Measurements from ENCODE around the gene PPP1R10. TPM values are rescaled to one million over a fixed set of nuclear protein-coding genes. Genes with fewer than 3 reads are reported as not detected.

PPP1R10 gene
- total and polyA plus RNA-seq, 2 of the 13 experiments (the other 11 are each of a cell fraction or from before 2014, with no cell fraction given): 26.3 to 38.4 TPM

- Histone ChIP-seq H2AFZ (ENCODE audit: low read length) (no peak overlapping the region), H3K4me1 (ENCODE audit: insufficient read depth, low read length) (peaks cover 44% of the 10 kb centered on the region), H3K9ac (ENCODE audit: insufficient read depth, low read depth, low read length) (no peak overlapping the region), H3K4me2 (ENCODE audit: low read depth, low read length) (no peak overlapping the region), H3K79me2 (ENCODE audit: insufficient read depth, low read length) (peaks cover 15% of the 10 kb centered on the region), H4K20me1 (ENCODE audit: insufficient read depth, low read length) (no peaks in the 10 kb centered on the region), H3K9me3 (ENCODE audit: low read length) (no peaks in the 10 kb centered on the region), H3K4me3 (replicated peaks in 1 of 3; ENCODE audit: insufficient read depth in 1 of 3, low read depth in 2 of 3, low read length in 3 of 3) (no peak overlapping the region), H3K27me3 (ENCODE audit: control insufficient read depth in 1 of 2, insufficient read depth in 2 of 2, low read length in 2 of 2) (no peaks in the 10 kb centered on the region; a peak in 1 of 5 replicates), H3K36me3 (replicated peaks in 1 of 2; ENCODE audit: control insufficient read depth in 1 of 2, insufficient read depth in 2 of 2, low read length in 2 of 2) (peaks cover 17 to 47% of the 10 kb centered on the region in 2 experiments), H3K27ac (ENCODE audit: extremely low read length, insufficient read depth, low read length) (no peak overlapping the region)
- no peak for FAIRE-seq
- in situ Hi-C loops (cut with HindIII; ENCODE audit: extremely low pct_ligation_motif_present, low pct_unique_long_range_greater_than_20kb): no loop called here
- no TSS peak for BruUV-seq (replicated peaks)
- POLR2A ChIA-PET: interaction anchor here (1.5 to 1.7 kb wide), 2 partner anchors 21 to 38 kb away, joined by 3 to 5 read pairs; partner anchors contain the start of gene DHX16
- ATAC-seq: no peak
- 96% methylated on average over 12 of the region's 12 CpGs for WGBS (ENCODE audit: low lambda C conversion rate)
- TF ChIP-seq NFKBIZ (CRISPR knock-in tag; IDR thresholded peaks at IDR 0.05) (no peak), ZNF75D (CRISPR knock-in tag; IDR thresholded peaks at IDR 0.05; ENCODE audit: borderline replicate concordance) (0 out of 2 replicates have a peak, but pooled peaks have one; percentile 33), RBM22 (optimal IDR thresholded peaks at IDR 0.05; ENCODE audit: low read length) (peak; percentile 83)
- CTCF ChIA-PET (ENCODE audit: low intra/inter-chr PET ratio, low total read pairs): no interaction called here
- intact Hi-C loops (cut with micrococcal nuclease; ENCODE audit: unreplicated experiment): no loop called here
- DNase-seq (ENCODE audit: low spot score): no peak
These were observed 34.1 kb upstream of the PPP1R10 start for GRCh38 chr6:30651143-30651542.

GRCh38 chr6:30647242-30648116 is 30.4 kb upstream of the PPP1R10 start:
- 1% methylated on average over 33 of the region's 78 CpGs for WGBS (ENCODE audit: low lambda C conversion rate)
- no peaks in the 10 kb centered on the region for H3K9me3 ChIP-seq (ENCODE audit: low read length)
- no peaks in the 10 kb centered on the region for H4K20me1 ChIP-seq (ENCODE audit: insufficient read depth, low read length)
- intact Hi-C loops (cut with micrococcal nuclease; ENCODE audit: unreplicated experiment) (loop anchor here (1.0 to 2.0 kb wide), 2 partner anchors 25 to 48 kb away; partner anchors contain the start of gene DHX16), in situ Hi-C loops (cut with HindIII; ENCODE audit: extremely low pct_ligation_motif_present, low pct_unique_long_range_greater_than_20kb) (no loop called here)
- peak overlapping the region; percentile 79 for H3K4me2 ChIP-seq (ENCODE audit: low read depth, low read length)
- ATAC-seq (peak; percentile 86), FAIRE-seq (peak; percentile 65), DNase-seq (ENCODE audit: low spot score) (peak; percentile 76)
- peaks cover 10 to 47% of the 10 kb centered on the region in 2 experiments for H3K36me3 ChIP-seq (replicated peaks in 1 of 2; ENCODE audit: control insufficient read depth in 1 of 2, insufficient read depth in 2 of 2, low read length in 2 of 2)
- ChIA-PET POLR2A (interaction anchor here (0.6 to 2.6 kb wide), 12 partner anchors 8 to 260 kb away, joined by 3 to 27 read pairs (median 6); partner anchors contain the start of genes DHX16, IER3, MRPS18B and PPP1R10), CTCF (ENCODE audit: low intra/inter-chr PET ratio, low total read pairs) (no interaction called here)
- H3K79me2 ChIP-seq (ENCODE audit: insufficient read depth, low read length): peaks cover 21% of the 10 kb centered on the region
- H3K9ac ChIP-seq (ENCODE audit: insufficient read depth, low read depth, low read length): peak overlapping the region; percentile 88
- peak overlapping the region; percentile 67 to 98 (median 94) for H3K4me3 ChIP-seq (replicated peaks in 1 of 3; ENCODE audit: insufficient read depth in 1 of 3, low read depth in 2 of 3, low read length in 3 of 3)
- no peak overlapping the region for H2AFZ ChIP-seq (ENCODE audit: low read length)
- no peaks in the 10 kb centered on the region; a peak in 1 of 5 replicates for H3K27me3 ChIP-seq (ENCODE audit: control insufficient read depth in 1 of 2, insufficient read depth in 2 of 2, low read length in 2 of 2)
- BruUV-seq (replicated peaks): TSS peak; percentile 73
- H3K27ac ChIP-seq (ENCODE audit: extremely low read length, insufficient read depth, low read length): peak overlapping the region; percentile 88
- H3K4me1 ChIP-seq (ENCODE audit: insufficient read depth, low read length): peaks cover 36% of the 10 kb centered on the region
- no peak; the same call in 1 of the 2 replicates for TF ChIP-seq TBX3 (IDR thresholded peaks at IDR 0.05; ENCODE audit: borderline replicate concordance)
- no peak for TF ChIP-seq ZNF280D (CRISPR knock-in tag; IDR thresholded peaks at IDR 0.05)
- TF ChIP-seq ZNF136 (CRISPR knock-in tag; IDR thresholded peaks at IDR 0.05; ENCODE audit: low read depth): peak; percentile 98
- no peak for TF ChIP-seq GABPA (IDR thresholded peaks at IDR 0.05; ENCODE audit: low read depth, low read length)
- 0 out of 2 replicates have a peak, but pooled peaks have one; percentile 34 for TF ChIP-seq GABPA (CRISPR knock-in tag; IDR thresholded peaks at IDR 0.05; ENCODE audit: low read depth)
- peak; percentile 100 for TF ChIP-seq ZBTB7A (CRISPR knock-in tag; IDR thresholded peaks at IDR 0.05)
- peak; percentile 96 for TF ChIP-seq MED8 (CRISPR knock-in tag; IDR thresholded peaks at IDR 0.05; ENCODE audit: insufficient replicate concordance)
- peak; percentile 95 for TF ChIP-seq ATF7-NPFF (CRISPR knock-in tag; IDR thresholded peaks at IDR 0.05; ENCODE audit: low read depth)
- peak; percentile 88 for TF ChIP-seq POLR2AphosphoS2 (IDR thresholded peaks at IDR 0.05; ENCODE audit: low read depth, low read length)
- TF ChIP-seq MLLT10 (CRISPR knock-in tag; IDR thresholded peaks at IDR 0.05): no peak
- TF ChIP-seq ZEB1 (IDR thresholded peaks at IDR 0.05; ENCODE audit: insufficient replicate concordance, low read depth): peak; percentile 88
